H9 (cell line): ENCODE data around the gene MALT1. TPM values are rescaled to one million over a fixed set of nuclear protein-coding genes. Genes with fewer than 3 reads are reported as not detected.

Experiments used
- DNase-seq: peaks from one replicate; pipeline ENCODE4 v3.0.0-alpha.2; 2017
- H2AFZ ChIP-seq: one replicate; pipeline ENCODE4 v1.6.1; 2013; ENCODE audit warnings: mild to moderate bottlenecking, low read length, control low read depth, moderate library complexity
- H2AK5ac ChIP-seq: 2 replicates; pipeline ENCODE4 v1.6.1; 2013; ENCODE audit warnings: low read length, control low read depth, mixed read lengths; ENCODE audit not compliant: insufficient read length
- H2BK120ac ChIP-seq: one replicate; pipeline ENCODE4 v1.6.1; 2013; ENCODE audit warnings: low read depth, mild to moderate bottlenecking, low read length, control low read depth, inconsistent platforms; ENCODE audit not compliant: poor library complexity, severe bottlenecking
- H2BK12ac ChIP-seq: 2 replicates; pipeline ENCODE4 v1.6.1; 2013; ENCODE audit warnings: low read length, control low read depth, mixed read lengths, low read depth; ENCODE audit not compliant: insufficient read length
- H2BK15ac ChIP-seq: 2 replicates; pipeline ENCODE4 v1.6.1; 2013; ENCODE audit warnings: low read depth, low read length, control low read depth
- H2BK20ac ChIP-seq: one replicate; pipeline ENCODE4 v1.6.1; 2013; ENCODE audit warnings: low read depth, mild to moderate bottlenecking, low read length, control low read depth, inconsistent platforms; ENCODE audit not compliant: poor library complexity, severe bottlenecking
- H2BK5ac ChIP-seq: 2 replicates; pipeline ENCODE4 v1.6.1; 2013; ENCODE audit warnings: low read length, control low read depth, mixed read lengths; ENCODE audit not compliant: insufficient read length
- H3K14ac ChIP-seq: 2 replicates; pipeline ENCODE4 v1.6.1; 2013; ENCODE audit warnings: low read length, control low read depth; ENCODE audit not compliant: insufficient read depth
- H3K18ac ChIP-seq: 2 replicates; pipeline ENCODE4 v1.6.1; 2013; ENCODE audit warnings: low read depth, mild to moderate bottlenecking, mixed read lengths, low read length, control low read depth; ENCODE audit not compliant: insufficient read length
- H3K23ac ChIP-seq: 2 replicates; pipeline ENCODE4 v1.6.1; 2013; ENCODE audit warnings: low read length, control low read depth, mixed read lengths, low read depth; ENCODE audit not compliant: insufficient read length
- H3K23me2 ChIP-seq: 2 replicates; pipeline ENCODE4 v1.6.1; 2013; ENCODE audit warnings: low read depth, mild to moderate bottlenecking, mixed read lengths, low read length, control low read depth; ENCODE audit not compliant: insufficient read length, poor library complexity, severe bottlenecking
- H3K27ac ChIP-seq: 2 replicates; pipeline ENCODE4 v1.5.1; 2013; ENCODE audit warnings: low read length, control low read depth, mixed read lengths, low read depth; ENCODE audit not compliant: insufficient read length
- H3K27me3 ChIP-seq: 2 replicates; pipeline ENCODE4 v1.6.1; 2013; ENCODE audit warnings: low read length, control low read depth, inconsistent platforms; ENCODE audit not compliant: insufficient read depth
- H3K4ac ChIP-seq: 2 replicates; pipeline ENCODE4 v1.6.1; 2013; ENCODE audit warnings: low read depth, mild to moderate bottlenecking, control low read depth, inconsistent platforms, low read length, moderate library complexity
- H3K4me1 ChIP-seq: 2 replicates; pipeline ENCODE4 v1.6.1; 2013; ENCODE audit warnings: low read length, control low read depth, inconsistent platforms; ENCODE audit not compliant: insufficient read depth
- H3K4me2 ChIP-seq: 2 replicates; pipeline ENCODE4 v1.6.1; 2013; ENCODE audit warnings: low read length, control low read depth, mixed read lengths; ENCODE audit not compliant: insufficient read length, insufficient read depth
- H3K56ac ChIP-seq: 2 replicates; pipeline ENCODE4 v1.6.1; 2013; ENCODE audit warnings: low read depth, mild to moderate bottlenecking, mixed read lengths, low read length, control low read depth; ENCODE audit not compliant: insufficient read length
- H3K79me1 ChIP-seq: 2 replicates; pipeline ENCODE4 v1.6.1; 2013; ENCODE audit warnings: low read depth, mild to moderate bottlenecking, moderate library complexity, low read length, control low read depth, inconsistent platforms; ENCODE audit not compliant: insufficient read depth, poor library complexity, severe bottlenecking
- H3K79me2 ChIP-seq: 2 replicates; pipeline ENCODE4 v1.6.1; 2013; ENCODE audit warnings: low read length, control low read depth, inconsistent platforms; ENCODE audit not compliant: insufficient read depth
- H3K9ac ChIP-seq: 2 replicates; pipeline ENCODE4 v1.6.1; 2013; ENCODE audit warnings: low read length, control low read depth, mixed read lengths; ENCODE audit not compliant: insufficient read length; ENCODE audit errors: extremely low read depth
- H3K9me3 ChIP-seq: one replicate; pipeline ENCODE4 v1.6.1; 2013; ENCODE audit warnings: low read depth, low read length, inconsistent platforms; ENCODE audit not compliant: control insufficient read depth
- H3T11ph ChIP-seq: one replicate; pipeline ENCODE4 v1.6.1; 2013; ENCODE audit warnings: mild to moderate bottlenecking, low read length, control low read depth, inconsistent platforms
- H4K20me1 ChIP-seq: one replicate; pipeline ENCODE4 v1.6.1; 2013; ENCODE audit not compliant: control insufficient read depth, insufficient read length, insufficient read depth
- H4K5ac ChIP-seq: 2 replicates; pipeline ENCODE4 v1.6.1; 2013; ENCODE audit warnings: low read depth, mild to moderate bottlenecking, mixed read lengths, low read length, control low read depth; ENCODE audit not compliant: insufficient read length
- H4K8ac ChIP-seq: replicated peaks from 2 replicates; pipeline ENCODE4 v1.6.1; 2013; ENCODE audit warnings: low read length, control low read depth, mixed read lengths, low read depth; ENCODE audit not compliant: insufficient read length
- H4K91ac ChIP-seq: 2 replicates; pipeline ENCODE4 v1.6.1; 2013; ENCODE audit warnings: low read depth, mild to moderate bottlenecking, moderate library complexity, mixed read lengths, low read length, control low read depth; ENCODE audit not compliant: insufficient read length
- H3K27ac Mint-ChIP-seq, 3 experiments: 2 replicates in 2 of 3; 3 replicates in 1 of 3; pipeline ENCODE4 v1.8.0; 2020 to 2021; ENCODE audit warnings: mixed read lengths in 3 of 3, mild to moderate bottlenecking in 1 of 3, moderate library complexity in 1 of 3
- H3K27me3 Mint-ChIP-seq: 2 replicates; pipeline ENCODE4 v1.8.0; 2021; ENCODE audit warnings: low read depth, mild to moderate bottlenecking, moderate library complexity, mixed read lengths
- H3K36me3 Mint-ChIP-seq, 3 experiments: 2 replicates in 2 of 3; 3 replicates in 1 of 3; pipeline ENCODE4 v1.8.0; 2020 to 2021; ENCODE audit warnings: low read depth in 3 of 3, mixed read lengths in 3 of 3; ENCODE audit not compliant: insufficient read depth in 1 of 3
- H3K4me1 Mint-ChIP-seq, 2 experiments: 2 replicates each; pipeline ENCODE4 v1.8.0; 2020; ENCODE audit warnings: mixed read lengths in 2 of 2
- H3K4me3 Mint-ChIP-seq, 2 experiments: 2 replicates in 1 of 2; 3 replicates in 1 of 2; pipeline ENCODE4 v1.8.0; 2020 to 2021; ENCODE audit warnings: mild to moderate bottlenecking in 2 of 2, mixed read lengths in 2 of 2, moderate library complexity in 1 of 2
- H3K9me3 Mint-ChIP-seq, 2 experiments: 2 replicates in 1 of 2; 3 replicates in 1 of 2; pipeline ENCODE4 v1.8.0; 2020; ENCODE audit warnings: mild to moderate bottlenecking in 2 of 2, mixed read lengths in 2 of 2, moderate library complexity in 1 of 2
- CTCF ChIP-seq: fragments of 200-600 bp; sonication (generic); conservative IDR thresholded peaks from 3 replicates; pipeline ENCODE4 v1.8.0; 2021; ENCODE audit warnings: antibody characterized with exemption, mild to moderate bottlenecking
- WGBS: extraction: QIAGEN DNeasy Blood & Tissue Kit; methylation state at CpG from one replicate; pipeline ENCODE4 v1.1.7; 2013; ENCODE audit warnings: missing lambda C conversion rate, low lambda C conversion rate, mixed read lengths; ENCODE audit not compliant: insufficient read length; ENCODE audit errors: extremely low coverage; 5-methylcytosine and 5-hydroxymethylcytosine counted together
- total RNA-seq: library from RNA; stranded (reverse); gene quantifications from 2 replicates; pipeline ENCODE4 v1.2.1, GENCODE V29; 2021

The MALT1 gene
- total RNA-seq, 1 experiment from 2014 or later: 18.1 TPM

- H3K27ac ChIP-seq: no peak overlapping the region
- H3K4me3 Mint-ChIP-seq: peak overlapping the region in 1 of 2 experiments; percentile 7; a peak in 1 of 5 replicates
Measured at GRCh38 chr18:58785171-58785805, 114.0 kb downstream of the MALT1 start.

More at GRCh38 chr18:58785171-58785805, 114.0 kb downstream of the MALT1 start:
- H2AFZ ChIP-seq: no peak overlapping the region
- Mint-ChIP-seq H3K36me3 (no peaks in the 10 kb centered on the region), H3K9me3 (no peaks in the 10 kb centered on the region; a peak in 1 of 5 replicates), H3K4me1 (peaks cover 49 to 51% of the 10 kb centered on the region in 2 experiments), H3K27ac (peak overlapping the region; percentile 15 to 96 (median 40); a peak in 6 of 7 replicates), H3K27me3 (no peaks in the 10 kb centered on the region; the same call in 1 of the 2 replicates)
- H2BK15ac ChIP-seq: no peak overlapping the region
- no peak overlapping the region for H3T11ph ChIP-seq
- no peaks in the 10 kb centered on the region for H3K27me3 ChIP-seq
- peaks cover 15% of the 10 kb centered on the region for H3K4me1 ChIP-seq
- H2AK5ac ChIP-seq: no peak overlapping the region
- H3K18ac ChIP-seq: no peak overlapping the region
- no peak overlapping the region for H4K8ac ChIP-seq
- no peak overlapping the region for H4K5ac ChIP-seq
- H3K23ac ChIP-seq: no peak overlapping the region
- H2BK12ac ChIP-seq: no peak overlapping the region
- no peaks in the 10 kb centered on the region for H3K79me2 ChIP-seq
- no peaks in the 10 kb centered on the region for H3K79me1 ChIP-seq
- H2BK5ac ChIP-seq: no peak overlapping the region
- no peaks in the 10 kb centered on the region for H4K20me1 ChIP-seq
- no peaks in the 10 kb centered on the region for H3K23me2 ChIP-seq
- H4K91ac ChIP-seq: no peak overlapping the region
- no peak overlapping the region for H2BK20ac ChIP-seq
- no peaks in the 10 kb centered on the region for H3K9me3 ChIP-seq
- H3K56ac ChIP-seq: no peak overlapping the region
- no peak overlapping the region for H3K4me2 ChIP-seq
- TF ChIP-seq CTCF: no peak; the same call in 2 of the 3 replicates
- no CpG with 5 or more reads among the region's 13 CpGs for WGBS
- peak overlapping the region; percentile 12; the same call in 1 of the 2 replicates for H3K14ac ChIP-seq
- H3K4ac ChIP-seq: no peak overlapping the region
- no peak overlapping the region for H2BK120ac ChIP-seq
- peak; percentile 56 for DNase-seq
- H3K9ac ChIP-seq: no peak overlapping the region
